Left cardiac atrium (tissue), 4 donors: ENCODE results near the gene SLC22A14. TPM values are rescaled to one million over a fixed set of nuclear protein-coding genes. Genes with fewer than 3 reads are reported as not detected.

Experiments used
- ATAC-seq, 2 donors: fragments of 200-7000 bp; cut with Tn5 transposase; one replicate each; pipeline ENCODE4 v1.9.1; 2020; ENCODE audit warnings: mild to moderate bottlenecking in 2 of 2, moderate library complexity in 2 of 2
- DNase-seq: peaks from one replicate; pipeline ENCODE4 v3.0.0-alpha.2; 2020
- intact Hi-C, 2 donors: fragments of 100-400 bp; cut with DNase I; formaldehyde crosslinking; loops; one replicate each; pipeline versions ENCODE4 v1.14.1 to v1.15.1; 2022 to 2023
- total RNA-seq, 2 donors: library from RNA; stranded (reverse); fragmentation: NEBNext Ultra II Directional; extraction: Animal tissue kit (Norgen Biotek cat#: 25700); gene quantifications; one replicate each; pipeline ENCODE4 v1.2.1, GENCODE V29; 2021
- donor health status: DM: no; HTN: yes; CAD: no.
- donor health status: DM: no; HTN: yes; CAD: no; lungs with severe emphysema.
- donor health status: DM: yes; HTN: yes; CAD: no.
- donor health status: Dilated cardiomyopathy.

The SLC22A14 gene
- total RNA-seq, 2 donors from 2014 or later, result 0.09 to 0.13 TPM

GRCh38 chr3:38364721-38365400 lies 82.8 kb downstream of the SLC22A14 start:
- DNase-seq (no peak), ATAC-seq (no peak)
- intact Hi-C loops, result no loop called here

GRCh38 chr3:38365469-38366062 lies 83.5 kb downstream of the SLC22A14 start:
- DNase-seq (no peak), ATAC-seq (no peak)
- intact Hi-C loops, result no loop called here

GRCh38 chr3:38366082-38366481 lies 84.0 kb downstream of the SLC22A14 start:
- ATAC-seq, result no peak
- intact Hi-C loops, result no loop called here

GRCh38 chr3:38367779-38368178 lies 85.7 kb downstream of the SLC22A14 start:
- ATAC-seq, result no peak
- intact Hi-C loops, result no loop called here
- no peak for DNase-seq

More at GRCh38 chr3:38366082-38366481, 84.0 kb downstream of the SLC22A14 start:
- DNase-seq, result no peak

Other genes with a start within 250 kb of the SLC22A14 start
- under 1 TPM; 0.29 to 0.82 TPM for gene DLEC1, start 243.1 kb upstream of the SLC22A14 start, total RNA-seq
- 10 to 100 TPM; 73.8 to 80.8 TPM for gene ACAA1, start 145.2 kb upstream of the SLC22A14 start, total RNA-seq
- gene MYD88, start 143.6 kb upstream of the SLC22A14 start, total RNA-seq, result 10 to 100 TPM; 10.8 to 19.0 TPM
- 10 to 100 TPM; 21.4 to 35.2 TPM for gene OXSR1, start 116.8 kb upstream of the SLC22A14 start, total RNA-seq
- gene SLC22A13, start 16.5 kb upstream of the SLC22A14 start, total RNA-seq, result under 1 TPM; 0.18 to 0.21 TPM
- 1 to 10 TPM; 1.6 TPM for gene XYLB, start 64.5 kb downstream of the SLC22A14 start, total RNA-seq
- 1 to 10 TPM; 4.8 to 6.6 TPM for gene ACVR2B, start 171.6 kb downstream of the SLC22A14 start, total RNA-seq
- gene EXOG, start 214.0 kb downstream of the SLC22A14 start, total RNA-seq, result 10 to 100 TPM; 17.8 to 20.5 TPM